Central memory CD8-positive, alpha-beta T cell (primary cell): ENCODE results near the gene FALEC.

Experiments
- ATAC-seq: fragments of 150-1000 bp; cut with Tn5 transposase; replicated peaks from 2 replicates; pipeline ENCODE4 v1.10.0; 2022; ENCODE audit warnings: mild to moderate bottlenecking, moderate FRiP score, moderate number of reproducible peaks; ENCODE audit not compliant: poor library complexity, severe bottlenecking; ENCODE audit errors: extremely low read depth
- DNase-seq, 2 donors: peaks; one replicate each; pipeline ENCODE4 v3.0.0; 2021; ENCODE audit warnings: low spot score in 2 of 2
- H3K27ac Mint-ChIP-seq: one replicate; pipeline ENCODE4 v1.8.0; 2022; ENCODE audit warnings: low read depth, mild to moderate bottlenecking, moderate library complexity, mixed read lengths
- H3K27me3 Mint-ChIP-seq: one replicate; pipeline ENCODE4 v1.8.0; 2022; ENCODE audit warnings: mixed read lengths
- H3K36me3 Mint-ChIP-seq: one replicate; pipeline ENCODE4 v1.8.0; 2022; ENCODE audit warnings: mild to moderate bottlenecking, moderate library complexity, mixed read lengths; ENCODE audit not compliant: insufficient read depth
- H3K4me1 Mint-ChIP-seq: one replicate; pipeline ENCODE4 v1.8.0; 2022; ENCODE audit warnings: mixed read lengths
- H3K4me3 Mint-ChIP-seq: one replicate; pipeline ENCODE4 v1.8.0; 2022; ENCODE audit warnings: mild to moderate bottlenecking, moderate library complexity, mixed read lengths
- H3K9me3 Mint-ChIP-seq: one replicate; pipeline ENCODE4 v1.8.0; 2022; ENCODE audit warnings: mixed read lengths

FALEC gene

GRCh38 chr1:150551051-150551783, 35.7 kb downstream of the FALEC start:
- H3K4me1 Mint-ChIP-seq, result peaks cover 31% of the 10 kb centered on the region
- no peaks in the 10 kb centered on the region for H3K9me3 Mint-ChIP-seq
- H3K36me3 Mint-ChIP-seq, result peaks cover 11% of the 10 kb centered on the region
- ATAC-seq, result no peak
- DNase-seq, result no peak
- no peak overlapping the region for H3K4me3 Mint-ChIP-seq
- no peak overlapping the region for H3K27ac Mint-ChIP-seq
- peaks cover 8% of the 10 kb centered on the region for H3K27me3 Mint-ChIP-seq

GRCh38 chr1:150551784-150552127, 36.2 kb downstream of the FALEC start:
- H3K4me3 Mint-ChIP-seq, result no peak overlapping the region
- DNase-seq (no peak), ATAC-seq (no peak)
- H3K27me3 Mint-ChIP-seq, result peaks cover 3% of the 10 kb centered on the region
- H3K9me3 Mint-ChIP-seq, result no peaks in the 10 kb centered on the region
- H3K4me1 Mint-ChIP-seq, result peaks cover 31% of the 10 kb centered on the region
- H3K27ac Mint-ChIP-seq, result no peak overlapping the region
- peaks cover 11% of the 10 kb centered on the region for H3K36me3 Mint-ChIP-seq

- H3K27ac Mint-ChIP-seq, result no peak overlapping the region
- H3K4me1 Mint-ChIP-seq, result peaks cover 31% of the 10 kb centered on the region
- no peak for ATAC-seq
- H3K9me3 Mint-ChIP-seq, result no peaks in the 10 kb centered on the region
- no peaks in the 10 kb centered on the region for H3K27me3 Mint-ChIP-seq
- peaks cover 11% of the 10 kb centered on the region for H3K36me3 Mint-ChIP-seq
- no peak overlapping the region for H3K4me3 Mint-ChIP-seq
- no peak for DNase-seq
These were observed 36.8 kb downstream of the FALEC start for GRCh38 chr1:150552128-150552910.

GRCh38 chr1:150552911-150553289, 37.3 kb downstream of the FALEC start:
- H3K4me3 Mint-ChIP-seq, result no peak overlapping the region
- H3K27me3 Mint-ChIP-seq, result no peaks in the 10 kb centered on the region
- no peak for DNase-seq
- peaks cover 16% of the 10 kb centered on the region for H3K36me3 Mint-ChIP-seq
- ATAC-seq, result no peak
- H3K4me1 Mint-ChIP-seq, result peaks cover 31% of the 10 kb centered on the region
- no peak overlapping the region for H3K27ac Mint-ChIP-seq
- no peaks in the 10 kb centered on the region for H3K9me3 Mint-ChIP-seq

GRCh38 chr1:150553392-150554085, 38.0 kb downstream of the FALEC start:
- Mint-ChIP-seq H3K9me3 (no peaks in the 10 kb centered on the region), H3K27ac (no peak overlapping the region), H3K27me3 (no peaks in the 10 kb centered on the region), H3K36me3 (peaks cover 16% of the 10 kb centered on the region), H3K4me3 (no peak overlapping the region), H3K4me1 (peaks cover 31% of the 10 kb centered on the region)
- ATAC-seq, result no peak
- no peak for DNase-seq

GRCh38 chr1:150554086-150554452, 38.5 kb downstream of the FALEC start:
- Mint-ChIP-seq H3K36me3 (peaks cover 16% of the 10 kb centered on the region), H3K27me3 (no peaks in the 10 kb centered on the region)

GRCh38 chr1:150555198-150555970, 39.8 kb downstream of the FALEC start:
- no peak for DNase-seq
- no peak overlapping the region for H3K27ac Mint-ChIP-seq

More at GRCh38 chr1:150554086-150554452, 38.5 kb downstream of the FALEC start:
- Mint-ChIP-seq H3K4me3 (no peak overlapping the region), H3K27ac (no peak overlapping the region), H3K4me1 (peaks cover 31% of the 10 kb centered on the region), H3K9me3 (no peaks in the 10 kb centered on the region)
- DNase-seq, result no peak
- ATAC-seq, result no peak

GRCh38 chr1:150555971-150556865, 40.7 kb downstream of the FALEC start:
- Mint-ChIP-seq H3K36me3 (peaks cover 19% of the 10 kb centered on the region), H3K27ac (no peak overlapping the region), H3K4me1 (peaks cover 32% of the 10 kb centered on the region), H3K27me3 (no peaks in the 10 kb centered on the region), H3K4me3 (no peak overlapping the region), H3K9me3 (no peaks in the 10 kb centered on the region)
- ATAC-seq (no peak), DNase-seq (no peak)

More at GRCh38 chr1:150555198-150555970, 39.8 kb downstream of the FALEC start:
- no peaks in the 10 kb centered on the region for H3K9me3 Mint-ChIP-seq
- no peak for ATAC-seq
- no peaks in the 10 kb centered on the region for H3K27me3 Mint-ChIP-seq
- H3K4me1 Mint-ChIP-seq, result peaks cover 32% of the 10 kb centered on the region
- no peak overlapping the region for H3K4me3 Mint-ChIP-seq
- H3K36me3 Mint-ChIP-seq, result peaks cover 17% of the 10 kb centered on the region

GRCh38 chr1:150557065-150557600, 41.6 kb downstream of the FALEC start:
- H3K27ac Mint-ChIP-seq, result no peak overlapping the region
- no peak for ATAC-seq
- no peak for DNase-seq
- peaks cover 22% of the 10 kb centered on the region for H3K36me3 Mint-ChIP-seq
- no peaks in the 10 kb centered on the region for H3K9me3 Mint-ChIP-seq
- no peak overlapping the region for H3K4me3 Mint-ChIP-seq
- peaks cover 34% of the 10 kb centered on the region for H3K4me1 Mint-ChIP-seq
- H3K27me3 Mint-ChIP-seq, result no peaks in the 10 kb centered on the region

GRCh38 chr1:150557813-150558212, 42.3 kb downstream of the FALEC start:
- Mint-ChIP-seq H3K9me3 (no peaks in the 10 kb centered on the region), H3K4me3 (no peak overlapping the region), H3K36me3 (peaks cover 25% of the 10 kb centered on the region), H3K4me1 (peaks cover 34% of the 10 kb centered on the region), H3K27me3 (no peaks in the 10 kb centered on the region), H3K27ac (no peak overlapping the region)
- DNase-seq (no peak), ATAC-seq (no peak)

GRCh38 chr1:150558303-150558704, 42.8 kb downstream of the FALEC start:
- no peak overlapping the region for H3K4me3 Mint-ChIP-seq
- H3K4me1 Mint-ChIP-seq, result peaks cover 38% of the 10 kb centered on the region
- no peak for ATAC-seq
- no peaks in the 10 kb centered on the region for H3K9me3 Mint-ChIP-seq
- no peak for DNase-seq
- H3K27ac Mint-ChIP-seq, result no peak overlapping the region
- peaks cover 27% of the 10 kb centered on the region for H3K36me3 Mint-ChIP-seq
- H3K27me3 Mint-ChIP-seq, result no peaks in the 10 kb centered on the region
